CD4-positive, alpha-beta T cell (primary cell): Measurements from ENCODE around the gene SND1. TPM values are rescaled to one million over a fixed set of nuclear protein-coding genes. Genes with fewer than 3 reads are reported as not detected.

ENCODE experiments used
- ATAC-seq: fragments of 200-7000 bp; cut with Tn5 transposase; one replicate; pipeline ENCODE4 v1.10.0; 2022; ENCODE audit warnings: mild to moderate bottlenecking; ENCODE audit not compliant: poor library complexity
- CTCF ChIA-PET: fragments of 350-600 bp; sonication (Branson Sonifier 250); formaldehyde crosslinking; loops from one replicate; lab custom pipeline; 2021; ENCODE audit warnings: antibody characterized with exemption, inconsistent platforms; lab: Charles Lee
- POLR2A ChIA-PET: fragments of 350-600 bp; sonication (Branson Sonifier 250); formaldehyde crosslinking; loops from one replicate; lab custom pipeline; 2021; ENCODE audit warnings: antibody characterized with exemption, inconsistent platforms; lab: Charles Lee
- DNase-seq, 14 experiments: peaks; one replicate each; pipeline ENCODE4 v3.0.0-alpha.2; 2013 to 2020; ENCODE audit warnings: mixed read lengths in 2 of 14
- H3K27ac ChIP-seq, 2 donors: one replicate each; pipeline versions ENCODE4 v1.5.1 to v1.7.0; 2013; ENCODE audit warnings: low read length in 2 of 2, low read depth in 1 of 2, mild to moderate bottlenecking in 1 of 2
- H3K27me3 ChIP-seq, 2 experiments: 1 replicate in 1 of 2; 2 replicates in 1 of 2; pipeline versions ENCODE4 v1.6.1 to v1.7.0; 2013; ENCODE audit warnings: low read length in 2 of 2, control low read depth in 1 of 2, mild to moderate bottlenecking in 1 of 2, moderate library complexity in 1 of 2; ENCODE audit not compliant: insufficient read depth in 2 of 2, control insufficient read depth in 1 of 2
- H3K36me3 ChIP-seq: one replicate; pipeline ENCODE4 v1.6.1; 2013; ENCODE audit warnings: low read length, control low read depth; ENCODE audit not compliant: insufficient read depth
- H3K4me1 ChIP-seq: one replicate; pipeline ENCODE4 v1.6.1; 2013; ENCODE audit warnings: low read length, control low read depth; ENCODE audit not compliant: insufficient read depth
- H3K4me3 ChIP-seq: one replicate; pipeline ENCODE4 v1.5.1; 2013; ENCODE audit warnings: mild to moderate bottlenecking, low read length, moderate library complexity
- H3K9me3 ChIP-seq, 2 experiments: 1 replicate in 1 of 2; 2 replicates in 1 of 2; pipeline versions ENCODE4 v1.6.1 to v1.7.0; 2013; ENCODE audit warnings: low read length in 2 of 2, mild to moderate bottlenecking in 2 of 2, control low read depth in 1 of 2, moderate library complexity in 1 of 2; ENCODE audit not compliant: control insufficient read depth in 1 of 2, insufficient read depth in 1 of 2
- H3K27ac Mint-ChIP-seq: one replicate; pipeline ENCODE4 v1.8.0; 2020; ENCODE audit warnings: mixed read lengths
- H3K27me3 Mint-ChIP-seq: one replicate; pipeline ENCODE4 v1.8.0; 2021; ENCODE audit warnings: mixed read lengths
- H3K36me3 Mint-ChIP-seq: one replicate; pipeline ENCODE4 v1.8.0; 2021; ENCODE audit warnings: low read depth, mixed read lengths
- H3K4me1 Mint-ChIP-seq: one replicate; pipeline ENCODE4 v1.8.0; 2021; ENCODE audit warnings: low read depth, mixed read lengths
- H3K4me3 Mint-ChIP-seq: one replicate; pipeline ENCODE4 v1.8.0; 2020; ENCODE audit warnings: mild to moderate bottlenecking, mixed read lengths
- H3K9me3 Mint-ChIP-seq: one replicate; pipeline ENCODE4 v1.8.0; 2020; ENCODE audit warnings: mixed read lengths
- CTCF ChIP-seq: fragments of 200-600 bp; IDR thresholded peaks from one replicate; pipeline ENCODE4 v1.8.0; 2022; ENCODE audit warnings: antibody characterized with exemption, mild to moderate bottlenecking
- intact Hi-C, 2 experiments: fragments of 100-400 bp; cut with DNase I in 1 of 2; cut with micrococcal nuclease in 1 of 2; formaldehyde crosslinking; loops; one replicate each; pipeline versions ENCODE4 v1.15.1 to v1.9.0; 2023 to 2025; cut with DNase I, micrococcal nuclease
- total RNA-seq, 174 experiments: library from RNA in 2 of 174; stranded (reverse) in 2 of 174; gene quantifications; one replicate each; pipeline ENCODE4 v1.2.3 and lab custom pipeline; 2021 to 2026

The SND1 gene
- total RNA-seq, 2 experiments from 2014 or later, result 104 to 113 TPM

GRCh38 chr7:128131115-128131514, 479.1 kb downstream of the SND1 start:
- ChIA-PET CTCF (no interaction called here), POLR2A (no interaction called here)
- Histone ChIP-seq H3K27me3 (peaks cover 13 to 26% of the 10 kb centered on the region in 2 experiments), H3K9me3 (no peaks in the 10 kb centered on the region), H3K27ac (no peak overlapping the region), H3K4me3 (no peak overlapping the region), H3K4me1 (peaks cover 17% of the 10 kb centered on the region), H3K36me3 (no peaks in the 10 kb centered on the region)
- Mint-ChIP-seq H3K4me1 (peaks cover 14% of the 10 kb centered on the region), H3K9me3 (no peaks in the 10 kb centered on the region), H3K36me3 (no peaks in the 10 kb centered on the region), H3K27ac (no peak overlapping the region), H3K4me3 (no peak overlapping the region), H3K27me3 (peaks cover 25% of the 10 kb centered on the region)
- DNase-seq (no peak), ATAC-seq (no peak)
- intact Hi-C loops, result loop anchor here in 1 of 2 experiments (10.0 kb wide), 1 partner anchor 426 kb away; no protein-coding TSS in a partner anchor
- TF ChIP-seq CTCF, result no peak

- no peak for TF ChIP-seq CTCF
- peaks cover 25% of the 10 kb centered on the region for H3K27me3 Mint-ChIP-seq
- Histone ChIP-seq H3K4me1 (peaks cover 22% of the 10 kb centered on the region), H3K27ac (no peak overlapping the region), H3K36me3 (no peaks in the 10 kb centered on the region), H3K27me3 (peaks cover 17 to 26% of the 10 kb centered on the region in 2 experiments), H3K4me3 (no peak overlapping the region), H3K9me3 (peaks cover 0 to under 1% of the 10 kb centered on the region in 2 experiments)
- H3K27ac Mint-ChIP-seq, result no peak overlapping the region
- no peaks in the 10 kb centered on the region for H3K36me3 Mint-ChIP-seq
- no peak for ATAC-seq
- no peak for DNase-seq
- CTCF ChIA-PET, result no interaction called here
- H3K9me3 Mint-ChIP-seq, result no peaks in the 10 kb centered on the region
- POLR2A ChIA-PET, result no interaction called here
- intact Hi-C loops, result loop anchor here in 1 of 2 experiments (10.0 kb wide), 1 partner anchor 427 kb away; no protein-coding TSS in a partner anchor
- H3K4me1 Mint-ChIP-seq, result peaks cover 18% of the 10 kb centered on the region
- no peak overlapping the region for H3K4me3 Mint-ChIP-seq
These were observed 479.7 kb downstream of the SND1 start for GRCh38 chr7:128131731-128132130.

- Histone ChIP-seq H3K27ac (no peak overlapping the region), H3K4me3 (no peak overlapping the region), H3K4me1 (peaks cover 22% of the 10 kb centered on the region), H3K27me3 (peaks cover 17 to 26% of the 10 kb centered on the region in 2 experiments), H3K9me3 (peaks cover 0 to 5% of the 10 kb centered on the region in 2 experiments), H3K36me3 (no peaks in the 10 kb centered on the region)
- DNase-seq (no peak), ATAC-seq (no peak)
- intact Hi-C loops, result loop anchor here in 1 of 2 experiments (10.0 kb wide), 1 partner anchor 428 kb away; no protein-coding TSS in a partner anchor
- CTCF ChIA-PET, result no interaction called here
- no peaks in the 10 kb centered on the region for H3K36me3 Mint-ChIP-seq
- H3K4me3 Mint-ChIP-seq, result no peak overlapping the region
- no peaks in the 10 kb centered on the region for H3K9me3 Mint-ChIP-seq
- TF ChIP-seq CTCF, result no peak
- POLR2A ChIA-PET, result no interaction called here
- peaks cover 18% of the 10 kb centered on the region for H3K4me1 Mint-ChIP-seq
- H3K27me3 Mint-ChIP-seq, result peaks cover 31% of the 10 kb centered on the region
- no peak overlapping the region for H3K27ac Mint-ChIP-seq
These were observed 480.6 kb downstream of the SND1 start for GRCh38 chr7:128132426-128133069.
